Measurements from ENCODE around the gene CYB561D2.

CYB561D2 gene

GRCh38 chr3:50369012-50369670 is 18.5 kb downstream of the CYB561D2 start:
- no peak for DNase-seq

GRCh38 chr3:50370594-50370993 is 19.9 kb downstream of the CYB561D2 start:
- no peak for DNase-seq

DNA sequence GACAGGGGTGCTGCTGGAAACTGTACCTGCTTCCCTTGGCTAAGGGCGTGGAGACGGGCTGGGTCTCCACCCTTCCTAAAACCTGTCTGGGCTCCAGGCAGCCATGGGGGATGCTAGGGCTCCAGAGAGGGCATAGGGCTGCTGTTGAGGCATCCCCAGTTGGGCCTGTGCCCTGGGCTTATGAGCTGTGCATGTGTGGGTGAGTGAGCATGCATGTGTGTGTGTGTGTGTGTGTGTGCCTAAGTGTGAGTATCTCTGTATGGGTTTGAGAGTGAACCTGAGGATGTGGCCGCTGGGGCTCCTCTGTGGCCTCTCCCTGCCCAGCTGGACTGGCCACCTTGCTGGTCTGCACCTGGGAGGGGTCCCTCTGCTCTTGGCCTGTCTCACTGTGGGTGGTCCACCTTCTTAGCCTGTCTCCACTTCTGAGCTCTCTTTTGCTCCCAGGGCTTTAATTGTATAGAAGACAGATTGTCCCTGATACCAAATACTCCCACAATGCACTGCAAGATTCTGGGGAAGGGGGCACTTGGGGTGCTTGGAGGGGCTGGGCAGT is 20.5 kb downstream of the CYB561D2 start:
- DNase-seq, result no peak

- DNase-seq, result no peak
Measured at GRCh38 chr3:50372349-50372748, 21.7 kb downstream of the CYB561D2 start.

- DNase-seq, result no peak
Measured at GRCh38 chr3:50373146-50374051, 22.7 kb downstream of the CYB561D2 start.

DNA sequence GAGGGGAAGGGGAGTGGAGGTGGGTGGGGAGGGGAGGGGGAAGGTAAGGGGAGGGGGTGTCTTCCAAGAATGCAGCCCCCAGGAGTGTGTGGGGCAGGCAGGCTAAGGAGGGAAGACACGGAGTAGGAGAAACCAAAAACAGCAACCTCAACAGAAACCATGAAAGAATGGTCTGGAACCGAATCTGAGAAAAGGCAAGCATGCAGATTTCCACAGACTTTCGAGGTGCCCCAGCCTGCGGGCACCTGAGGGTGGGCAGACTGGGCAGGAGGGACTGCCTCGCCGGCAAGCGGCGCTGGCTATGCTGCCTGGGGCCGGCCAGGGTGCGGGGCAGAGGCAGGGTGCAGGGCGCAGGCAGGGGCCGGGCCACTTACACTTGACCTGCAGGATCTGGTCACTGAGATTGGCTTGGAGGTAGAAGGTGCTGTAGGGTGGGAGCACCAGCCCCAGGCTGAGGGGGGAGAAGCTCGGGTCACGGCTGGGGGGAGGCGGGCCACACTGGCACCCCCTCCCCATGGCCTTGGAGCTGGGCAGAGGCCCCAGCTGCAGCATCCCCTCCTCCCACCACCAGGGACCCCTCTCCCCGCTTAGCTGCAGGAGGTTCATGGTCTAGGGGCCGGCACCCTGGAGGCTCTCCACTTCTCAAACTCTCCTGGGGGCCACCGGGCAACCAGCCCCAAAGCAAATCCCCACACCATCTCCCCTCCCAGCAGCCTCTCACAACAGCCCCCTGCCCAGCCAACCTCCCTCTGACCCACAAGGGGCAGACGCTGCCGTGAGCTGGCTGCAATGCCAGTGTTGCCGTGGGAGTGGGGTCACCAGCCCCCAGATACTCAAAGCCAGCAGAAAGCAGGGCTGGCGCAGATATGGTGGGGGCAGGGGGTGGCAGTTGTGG is 23.9 kb downstream of the CYB561D2 start:
- no peak for DNase-seq

GRCh38 chr3:50375258-50375931 is 24.7 kb downstream of the CYB561D2 start:
- DNase-seq, result no peak

DNA sequence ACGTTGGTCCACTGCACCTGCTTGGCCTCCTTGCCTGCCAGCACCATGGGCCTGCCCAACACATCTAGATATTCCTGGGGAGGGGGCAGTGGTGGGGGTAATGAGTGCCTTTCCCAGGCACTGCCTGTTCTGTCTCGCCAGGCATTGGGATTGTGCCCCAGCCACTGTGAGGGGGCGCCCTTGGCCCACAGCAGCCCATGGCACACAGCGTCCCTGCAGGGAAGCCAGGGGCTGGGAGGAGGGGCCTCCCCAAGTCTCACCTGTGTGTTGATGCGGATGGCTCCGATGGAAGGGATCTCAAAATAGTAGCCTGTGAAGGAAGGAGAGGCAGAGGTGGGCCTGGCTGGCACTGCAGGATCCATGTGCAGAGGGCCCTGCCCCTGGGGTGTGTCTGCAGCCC is 27.4 kb downstream of the CYB561D2 start:
- DNase-seq, result no peak

- no peak for DNase-seq
Measured at GRCh38 chr3:50378757-50379156, 28.1 kb downstream of the CYB561D2 start.

- no peak for DNase-seq
Measured at GRCh38 chr3:50380405-50381085, 29.9 kb downstream of the CYB561D2 start.

DNA sequence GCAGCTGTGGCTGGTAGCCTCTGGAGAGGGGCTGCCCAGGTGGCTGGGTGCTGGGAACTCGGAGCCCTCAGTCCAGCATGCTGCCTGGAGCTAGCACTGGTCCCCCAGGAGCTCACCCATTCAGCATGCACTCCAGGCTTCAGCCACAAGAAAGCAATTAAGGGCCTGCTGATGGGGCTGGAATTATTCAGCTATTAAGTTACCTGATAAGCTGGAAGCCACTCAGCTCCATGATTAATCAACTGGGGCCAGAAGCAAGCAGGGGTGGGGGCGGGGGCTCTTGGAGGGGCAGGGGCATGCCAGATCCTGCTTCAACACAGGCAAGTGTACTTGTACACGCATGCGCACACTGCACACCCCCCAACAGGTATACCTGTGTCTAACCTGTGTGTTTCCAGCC is 30.7 kb downstream of the CYB561D2 start:
- no peak for DNase-seq

GRCh38 chr3:50382722-50383121 is 32.1 kb downstream of the CYB561D2 start:
- DNase-seq, result no peak

- no peak for DNase-seq
Measured at GRCh38 chr3:50383750-50384149, 33.1 kb downstream of the CYB561D2 start.

GRCh38 chr3:50385754-50386153 is 35.1 kb downstream of the CYB561D2 start:
- no peak for DNase-seq

DNA sequence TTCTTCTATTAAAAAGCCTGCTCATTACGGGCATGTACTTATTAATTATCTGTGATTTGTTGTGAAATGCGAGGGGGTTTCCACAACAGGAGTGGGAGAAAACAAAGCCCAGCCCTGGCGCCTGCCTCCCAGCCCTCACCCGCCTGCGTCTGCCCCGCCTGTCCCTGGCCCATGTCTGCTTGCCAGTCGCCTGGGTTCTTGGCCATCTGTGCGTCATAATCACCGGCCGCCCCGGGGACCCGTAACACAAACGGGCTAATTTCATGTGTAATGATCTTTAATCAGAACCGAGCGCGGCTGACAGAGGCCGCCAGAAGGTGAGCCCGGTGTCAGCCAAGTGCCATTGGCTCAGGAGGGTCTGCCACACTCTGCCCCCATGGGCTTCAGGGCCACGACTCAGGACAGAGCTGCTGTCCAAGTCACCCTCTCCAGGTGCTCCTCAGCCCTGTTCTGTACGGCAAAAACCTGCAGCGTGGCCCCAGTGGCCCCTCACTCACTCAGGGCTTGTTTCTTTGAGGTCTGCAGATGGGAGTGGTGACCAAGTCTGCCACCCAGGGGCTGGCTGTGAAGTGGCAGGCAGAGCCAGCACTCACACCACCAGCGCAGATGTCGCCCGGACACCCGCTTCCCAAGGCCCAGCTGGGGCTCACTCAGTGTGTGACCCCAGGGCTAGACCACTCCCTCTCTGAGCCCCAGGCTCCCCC is 37.5 kb downstream of the CYB561D2 start:
- DNase-seq, result no peak

DNA sequence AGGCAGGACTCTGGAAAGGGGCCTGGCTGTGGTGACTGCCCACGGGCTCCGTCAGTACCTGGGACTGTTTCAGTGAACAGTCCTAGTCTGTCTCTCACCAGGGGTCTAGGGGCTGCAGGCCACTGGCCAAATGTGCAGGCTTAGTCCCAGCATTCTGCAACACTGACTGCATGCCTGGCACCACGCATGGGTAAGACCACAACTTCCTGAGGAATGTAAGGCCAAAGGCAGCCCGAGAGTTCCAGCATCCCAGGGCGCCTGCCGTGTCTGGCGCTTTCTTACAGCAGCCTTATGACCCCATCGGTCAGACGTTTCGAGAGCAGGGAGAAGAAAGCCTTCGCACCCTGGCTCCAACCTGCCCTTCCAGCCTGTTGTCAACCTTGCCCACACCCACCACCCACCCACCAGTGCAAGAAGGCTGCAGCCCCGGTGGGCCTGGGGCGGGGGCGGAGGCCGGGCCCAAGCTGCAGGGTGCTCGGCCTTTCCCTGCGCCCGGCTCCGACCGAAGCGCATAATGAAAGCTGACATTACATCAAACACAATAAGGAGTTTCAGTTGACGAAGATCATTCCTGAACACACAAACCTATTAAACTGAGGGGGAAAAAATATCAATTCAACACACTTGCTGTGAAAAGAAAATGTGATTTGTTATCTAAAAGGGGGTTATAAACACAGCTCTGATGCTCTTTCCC is 38.2 kb downstream of the CYB561D2 start:
- no peak for DNase-seq

DNA sequence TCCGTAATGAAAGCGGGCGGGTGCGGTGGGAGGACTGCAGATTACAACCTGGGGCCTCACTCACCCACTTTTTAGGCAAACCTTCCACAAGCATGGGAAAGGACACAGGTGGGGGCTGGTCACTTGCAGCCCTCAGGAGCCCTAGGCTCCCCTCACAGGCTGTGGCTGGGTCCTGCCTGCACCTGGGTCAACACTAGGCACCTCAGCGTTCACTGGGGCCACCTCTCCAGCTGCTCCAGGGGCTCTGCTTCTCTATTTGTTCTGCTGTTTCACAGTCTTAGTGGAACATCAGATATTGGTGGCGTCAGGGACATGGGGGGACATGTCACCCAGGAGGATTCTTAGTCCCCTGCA is 38.7 kb downstream of the CYB561D2 start:
- DNase-seq, result no peak

GRCh38 chr3:50390508-50391224 is 40.0 kb downstream of the CYB561D2 start:
- DNase-seq, result no peak

- DNase-seq, result no peak
Measured at GRCh38 chr3:50392101-50392715, 41.5 kb downstream of the CYB561D2 start.

All from activated naive CD4-positive, alpha-beta T cell treated with Interleukin-2 at 50 U/mL for 16 hours (primary cell).